Daoy (cell line): ENCODE measurements around the gene RALB. TPM values are rescaled to one million over a fixed set of nuclear protein-coding genes. Genes with fewer than 3 reads are reported as not detected.
"Not testable (repeated sequence)": the region's sequence is repeated elsewhere in the genome, so short reads cannot be mapped to it uniquely, and the experiment has no call there.

Experiments
- DNase-seq: peaks from one replicate; pipeline ENCODE4 v3.0.0-alpha.2; 2015; ENCODE audit warnings: low read depth
- total RNA-seq: library from RNA; depleted of rRNA; stranded (reverse); fragments of >200 nt; shearing (Covaris generic); gene quantifications from 2 replicates; pipeline ENCODE4 v1.2.3, GENCODE V29; 2014

Gene RALB
- total RNA-seq, 1 experiment from 2014 or later = 39.5 TPM

DNA sequence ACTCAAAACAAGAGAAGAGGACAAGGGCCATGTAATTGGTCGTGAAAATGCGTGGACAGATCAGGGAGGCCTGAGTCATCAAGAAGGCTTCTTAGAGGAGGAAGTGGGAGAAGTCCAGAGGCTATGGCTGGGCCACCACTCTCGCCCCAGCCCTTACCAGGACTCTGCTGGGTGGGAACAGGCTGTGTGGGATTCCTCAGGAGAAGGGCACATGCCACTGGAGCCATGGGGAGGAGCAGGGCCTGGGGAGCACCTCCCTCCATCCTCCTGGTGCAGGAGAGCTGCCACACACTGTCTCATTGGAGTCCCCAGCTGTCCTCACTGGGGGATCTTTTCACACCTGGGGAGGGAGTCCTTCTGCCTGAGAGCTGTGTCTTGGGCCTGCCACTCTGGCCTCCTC lies 9.4 kb upstream of the RALB start:
- DNase-seq = no peak

- DNase-seq = no peak
These were observed 8.6 kb upstream of the RALB start for GRCh38 chr2:120243875-120244553.

DNA sequence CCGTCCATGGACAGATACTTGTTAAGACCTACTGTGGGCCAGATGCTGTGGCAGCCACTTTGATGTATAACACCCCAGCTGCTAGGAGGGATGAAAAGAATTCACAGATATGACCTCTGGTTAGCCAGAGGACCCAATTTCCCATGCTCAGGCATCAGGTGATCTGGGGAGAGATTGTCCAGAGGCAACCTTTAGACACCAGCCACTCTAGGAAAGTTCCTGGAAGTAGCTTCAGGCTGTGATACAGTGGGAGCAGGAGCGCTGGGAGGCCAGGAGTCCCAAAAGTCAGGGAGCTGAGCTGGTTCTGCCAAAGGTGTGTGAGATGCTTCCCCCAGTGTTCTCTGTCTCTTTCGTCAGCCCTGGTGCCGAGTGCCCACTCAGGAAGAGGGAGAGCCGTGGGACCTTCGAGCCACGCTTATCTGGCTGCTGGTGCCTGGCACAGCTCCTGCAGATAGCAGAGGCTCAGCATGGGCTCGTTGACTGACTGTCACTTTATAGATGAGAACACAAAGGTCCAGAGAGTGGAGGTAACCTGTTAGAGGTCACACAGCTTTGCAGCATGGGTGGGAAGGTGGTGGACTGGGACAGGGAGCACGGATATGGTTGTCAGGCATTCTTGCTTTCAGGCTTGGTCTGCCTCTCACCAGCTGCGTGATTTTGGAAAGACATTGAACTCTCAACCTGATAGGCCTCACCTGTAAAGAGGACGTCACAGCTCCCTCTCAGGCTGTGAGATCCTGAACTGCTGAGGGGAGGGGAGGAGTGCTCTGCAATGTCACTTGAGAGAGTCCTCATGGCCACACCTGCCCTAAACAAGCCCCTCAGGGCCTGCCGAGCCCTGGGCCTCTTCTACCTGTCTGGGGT lies 7.8 kb upstream of the RALB start:
- no peak for DNase-seq

DNA sequence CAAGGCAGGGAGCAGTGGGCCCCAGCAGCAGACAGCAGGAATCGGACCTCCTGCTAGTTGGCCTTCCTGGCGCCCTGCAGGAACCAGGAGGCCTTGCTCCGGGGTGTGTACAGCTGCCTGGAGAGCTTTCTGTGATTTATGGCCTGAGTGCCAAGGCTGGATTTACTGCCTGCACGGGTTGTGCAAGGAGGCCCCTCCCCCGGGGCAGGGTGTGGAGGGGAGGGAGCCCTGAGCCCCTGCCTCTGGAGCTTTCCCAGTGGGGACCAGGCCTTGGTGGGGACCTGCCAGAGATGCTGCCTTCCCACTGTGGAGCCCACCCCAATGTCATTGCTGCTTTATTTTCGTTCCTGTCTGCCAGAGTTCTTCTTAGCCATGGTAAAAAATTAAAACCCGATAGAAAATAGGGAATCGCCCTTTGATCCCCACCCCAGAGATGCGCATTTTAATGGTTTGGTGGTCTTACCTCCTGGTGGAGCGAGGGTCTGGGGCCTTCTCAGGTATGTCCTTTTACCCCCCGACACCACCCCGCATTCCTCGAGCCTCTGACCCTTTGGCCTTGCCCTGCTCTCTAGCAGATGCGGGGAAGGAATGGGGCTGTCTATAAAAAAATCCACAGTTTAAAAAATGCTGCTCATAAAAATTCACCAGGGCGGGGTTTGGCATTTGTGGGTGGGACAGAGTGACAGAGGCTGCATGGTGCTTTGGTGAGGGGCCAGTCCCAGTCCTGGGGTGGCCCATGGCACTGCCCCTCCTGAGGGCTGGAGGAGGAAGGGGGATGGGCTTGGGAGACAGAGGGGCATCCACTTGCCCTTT lies 6.9 kb upstream of the RALB start:
- no peak for DNase-seq

DNA sequence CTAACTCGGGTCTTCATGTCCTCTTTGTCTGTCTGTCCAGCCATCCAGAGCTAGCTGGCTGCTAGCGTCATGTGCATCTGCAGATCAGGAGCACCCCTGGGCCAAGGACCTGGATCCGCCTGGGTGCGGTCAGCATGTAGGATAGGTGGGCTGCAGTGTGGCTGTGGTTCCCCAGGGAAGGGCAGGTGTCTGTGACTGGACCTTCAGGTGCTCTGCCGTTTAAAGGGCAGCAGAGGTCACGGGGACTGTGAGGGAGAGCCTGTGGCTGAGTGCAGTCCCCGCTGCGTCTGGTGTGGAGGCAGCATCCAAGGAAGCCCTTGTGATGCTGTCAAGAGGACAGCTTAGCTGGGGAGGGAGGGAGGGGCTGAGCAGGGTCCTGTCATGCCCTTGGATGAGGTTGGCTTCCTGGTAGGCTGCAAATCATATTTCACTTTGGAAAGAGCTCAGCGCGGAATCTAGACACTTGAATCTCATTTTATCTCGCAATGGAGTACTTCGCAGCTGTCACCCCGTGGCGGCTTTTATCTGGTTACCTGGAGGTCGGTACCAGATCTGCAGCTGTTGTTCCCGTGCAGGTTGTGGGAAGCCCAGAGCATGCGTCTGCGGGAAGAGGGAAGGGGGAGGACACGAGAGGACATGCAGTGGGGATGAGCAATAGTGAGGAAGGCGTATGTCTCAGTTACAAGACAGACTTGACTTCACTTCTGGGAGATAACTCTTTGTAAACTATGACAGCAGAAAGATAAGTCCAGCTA lies 5.9 kb upstream of the RALB start:
- no peak for DNase-seq

DNA sequence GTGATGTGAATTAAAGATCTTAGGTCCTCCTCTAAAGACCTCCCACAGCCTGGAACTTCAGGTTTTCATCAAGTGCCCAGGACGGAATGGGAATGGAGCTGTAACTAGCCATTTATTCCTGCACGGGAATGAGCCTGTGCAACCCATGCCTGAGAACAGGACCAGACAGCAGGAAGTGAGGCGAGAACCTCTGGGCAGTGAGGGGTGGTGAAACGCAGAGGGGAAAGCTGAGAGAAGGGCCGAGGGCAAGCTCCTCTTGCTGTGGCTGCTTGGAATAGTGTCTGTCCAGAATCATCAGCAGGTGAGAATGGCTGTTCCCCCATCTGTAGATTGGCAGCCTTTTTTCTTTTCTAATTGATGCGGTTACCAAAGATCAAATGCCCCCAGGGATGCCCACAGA lies 4.8 kb upstream of the RALB start:
- no peak for DNase-seq

DNA sequence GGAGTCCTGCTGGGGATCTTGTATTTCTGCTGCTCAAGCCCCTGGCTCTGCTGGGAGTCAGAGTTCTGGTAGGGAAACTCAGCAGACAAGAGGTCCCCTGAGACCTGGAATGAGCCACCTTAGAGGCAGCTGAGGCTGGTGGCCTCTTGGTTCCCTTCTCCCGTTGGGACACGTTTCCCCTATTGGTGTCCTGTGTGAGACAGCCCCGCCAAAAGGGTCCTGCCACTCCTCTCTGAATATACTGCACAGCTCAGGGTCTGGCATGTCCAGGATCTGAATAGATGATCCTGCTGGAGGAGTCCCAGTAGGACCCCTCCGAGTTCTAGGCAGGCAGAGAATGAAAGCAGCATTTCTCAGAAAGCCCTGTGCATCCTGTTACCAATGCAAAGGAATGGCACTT lies 2.0 kb upstream of the RALB start:
- DNase-seq = no peak

DNA sequence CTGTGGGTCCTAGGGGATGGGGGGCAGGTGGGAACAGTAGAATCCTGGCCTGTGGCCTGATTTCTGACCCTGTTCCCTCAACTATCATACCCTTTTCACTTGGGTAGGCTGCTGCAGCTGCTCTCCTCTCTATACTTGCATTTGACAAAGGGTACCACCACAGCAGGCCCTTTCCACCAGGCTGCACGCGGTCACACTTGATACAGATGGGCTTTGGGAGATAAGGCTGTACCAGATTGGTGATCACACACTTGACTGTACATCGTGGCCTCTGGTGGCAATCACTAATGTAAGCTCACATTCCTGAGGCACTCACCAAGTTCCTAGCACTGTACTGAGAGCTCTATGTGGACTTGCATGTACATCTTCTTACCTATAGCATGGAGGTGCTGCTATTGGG lies 1.6 kb upstream of the RALB start:
- DNase-seq = no peak

- DNase-seq = no peak
These were observed 800 bp upstream of the RALB start for GRCh38 chr2:120251880-120252224.

GRCh38 chr2:120253021-120253882 lies 600 bp downstream of the RALB start:
- peak; percentile 78 for DNase-seq

GRCh38 chr2:120254178-120254577 lies 1.5 kb downstream of the RALB start:
- DNase-seq = no peak

DNA sequence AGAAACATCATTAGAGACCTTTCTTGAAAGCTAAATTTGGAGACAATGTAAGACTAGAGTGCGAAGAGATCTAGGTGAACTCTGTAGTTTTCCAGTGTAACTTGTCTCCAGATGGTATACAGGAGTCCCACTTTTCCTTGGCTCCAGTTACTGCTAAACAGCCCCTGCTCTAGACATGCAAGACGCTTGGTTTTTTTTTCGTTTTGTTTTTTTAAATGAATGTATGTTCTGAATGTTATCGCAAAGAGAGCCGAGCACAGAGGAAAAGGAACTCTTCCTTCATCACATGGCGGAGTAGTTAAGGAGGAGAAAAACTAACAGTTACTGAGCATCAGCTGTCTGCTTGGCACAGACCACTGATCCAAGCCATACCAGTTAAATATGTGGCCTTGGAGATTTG lies 2.4 kb downstream of the RALB start:
- DNase-seq = no peak

- no peak for DNase-seq
These were observed 3.5 kb downstream of the RALB start for GRCh38 chr2:120255986-120256650.

DNA sequence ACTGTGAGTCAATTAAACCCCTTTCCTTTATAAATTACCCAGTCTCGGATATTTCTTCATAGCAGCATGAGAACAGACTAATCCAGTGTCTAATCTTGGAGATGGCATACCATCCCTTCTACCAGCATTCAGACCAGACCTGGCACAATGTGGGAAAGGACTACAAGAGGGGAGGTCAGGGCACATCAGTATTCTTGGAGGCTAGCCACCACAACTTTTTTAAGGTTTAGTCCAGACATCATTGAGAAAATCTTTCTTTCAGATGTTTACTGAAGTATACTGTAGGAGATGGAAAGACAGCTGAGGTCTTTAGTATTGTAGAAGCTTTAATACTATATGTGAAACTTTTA lies 4.0 kb downstream of the RALB start:
- DNase-seq = no peak

DNA sequence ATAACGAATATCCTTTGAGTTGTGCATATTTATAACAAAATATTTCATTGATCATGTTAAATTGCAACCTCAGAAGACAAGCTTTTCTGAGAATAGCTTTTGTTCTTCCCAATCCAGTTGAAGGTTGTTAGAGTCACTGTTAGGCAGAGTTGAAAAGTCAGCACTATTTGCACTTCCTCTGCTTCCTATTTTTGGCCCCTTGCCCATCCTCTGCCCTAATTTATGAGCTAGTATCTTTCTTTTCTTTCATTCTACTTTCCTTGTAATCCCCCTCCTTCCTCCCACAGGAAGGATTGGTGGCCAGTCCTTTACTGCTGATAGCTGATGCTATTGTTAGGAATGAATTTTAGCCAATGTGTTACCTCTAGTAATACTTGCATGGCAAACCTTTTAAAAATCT lies 4.9 kb downstream of the RALB start:
- DNase-seq = no peak

DNA sequence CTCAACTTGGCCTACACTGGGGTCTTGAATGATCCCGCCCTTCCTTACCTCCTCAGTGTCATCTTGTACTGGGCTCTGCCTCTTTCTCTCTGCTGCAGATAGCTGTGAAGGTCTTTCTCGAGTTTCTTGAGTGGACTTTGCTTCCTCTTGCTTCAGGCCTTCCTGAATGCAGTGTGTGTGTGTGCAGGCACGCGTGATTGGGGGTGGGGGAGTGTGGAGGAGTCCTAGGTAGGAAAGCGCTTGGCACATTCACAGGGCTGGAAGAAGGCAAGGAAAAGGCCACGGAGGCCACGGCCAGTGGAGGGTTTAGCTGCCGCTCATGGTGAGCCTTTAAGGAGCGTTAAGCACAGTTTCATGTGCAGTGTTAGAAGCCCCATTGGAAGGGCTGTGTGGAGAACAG lies 5.5 kb downstream of the RALB start:
- no peak for DNase-seq

GRCh38 chr2:120259939-120260338 lies 7.3 kb downstream of the RALB start:
- DNase-seq = not testable (repeated sequence)

DNA sequence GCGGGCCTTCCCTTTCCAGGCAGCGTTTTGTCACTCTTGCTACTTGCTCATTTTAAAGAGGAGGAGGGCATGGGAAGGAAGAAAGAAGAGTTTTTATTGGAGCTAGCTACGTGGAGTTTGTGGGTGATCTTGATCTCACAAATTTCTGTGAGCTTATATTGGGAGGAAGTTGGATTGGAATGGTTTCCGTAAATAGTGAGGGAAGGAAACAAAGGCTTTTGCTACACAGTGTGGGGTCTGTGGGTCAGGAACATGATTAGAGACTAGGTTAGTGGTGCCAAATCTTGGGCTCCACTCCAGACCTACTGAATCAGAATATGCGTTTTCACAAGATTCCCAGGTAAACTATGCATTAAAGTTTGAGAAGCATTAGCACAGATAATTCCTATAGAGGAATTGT lies 8.1 kb downstream of the RALB start:
- DNase-seq = no peak

DNA sequence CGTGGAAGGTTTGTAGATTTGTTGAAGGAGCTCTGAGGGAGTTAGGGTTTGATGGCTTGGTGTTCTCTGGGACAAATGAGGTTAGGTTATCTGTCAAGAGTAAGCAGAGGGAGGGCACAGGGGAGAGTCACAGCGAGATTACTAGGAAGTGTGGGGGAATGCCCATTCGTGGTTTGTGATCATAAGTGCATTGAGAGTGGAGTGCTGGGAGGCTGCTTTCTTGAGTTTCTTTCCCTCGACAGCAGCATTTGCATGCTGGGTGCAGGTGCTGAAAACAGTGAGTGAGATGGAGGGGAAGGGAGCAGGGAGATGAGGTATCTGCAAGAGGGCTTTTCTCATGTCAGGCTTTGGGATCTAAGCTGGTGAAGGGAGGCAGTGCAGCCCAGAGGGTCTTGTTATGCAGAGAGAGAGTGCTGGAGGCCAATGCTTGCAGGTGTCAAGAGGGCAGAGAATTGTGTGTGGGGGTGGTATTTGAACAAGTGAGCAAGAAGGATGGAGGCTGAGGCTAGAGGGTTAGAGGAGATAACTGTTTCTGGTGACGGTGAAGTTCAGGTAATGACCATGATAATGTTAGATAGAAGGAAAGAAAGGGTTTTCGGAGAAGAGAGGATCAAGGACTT lies 8.8 kb downstream of the RALB start:
- DNase-seq = no peak

DNA sequence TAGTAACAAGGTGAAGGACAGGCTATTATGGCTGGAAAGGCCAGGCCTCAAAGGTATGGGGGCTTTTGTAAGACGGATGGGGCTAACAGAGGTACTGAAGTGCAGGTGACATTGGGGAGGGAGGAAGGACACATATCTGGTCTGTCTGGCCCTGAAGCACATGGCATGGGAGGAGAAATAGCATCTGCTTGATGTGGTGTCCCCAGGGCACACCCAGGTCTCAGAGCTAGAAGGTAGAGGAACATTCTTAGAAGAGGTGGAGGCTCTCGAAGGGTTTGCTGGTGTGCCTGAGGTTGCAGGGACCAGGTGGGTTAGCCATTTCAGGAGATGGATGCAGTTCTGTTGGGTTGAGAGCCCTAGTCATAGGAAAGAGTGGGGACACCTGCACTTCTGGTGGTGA lies 9.5 kb downstream of the RALB start:
- DNase-seq = no peak
